GM13976 (cell line): ENCODE measurements around the gene MTAP.
A peak's percentile ranks its signal among the peaks of the same experiment; 100 is the strongest.

Experiments used
- DNase-seq: peaks from one replicate; pipeline ENCODE4 v3.0.0; 2012; ENCODE audit warnings: low spot score
- CTCF ChIP-seq: IDR thresholded peaks from 2 replicates; pipeline ENCODE4 v1.5.1; 2012; ENCODE audit warnings: borderline replicate concordance, mild to moderate bottlenecking; ENCODE audit not compliant: insufficient read depth; ENCODE audit errors: extremely low read depth, missing control alignments, control extremely low read depth
- in situ Hi-C: fragments of 300-500 bp; cut with MboI; formaldehyde crosslinking; loops from one replicate; pipeline ENCODE4 v1.12.0; 2022; ENCODE audit warnings: low sequenced_read_pairs, mixed read lengths, inconsistent platforms; ENCODE audit not compliant: unreplicated experiment

MTAP gene

GRCh38 chr9:21904371-21904770 is 101.9 kb downstream of the MTAP start:
- in situ Hi-C loops, result no loop called here
- no peak for TF ChIP-seq CTCF
- DNase-seq, result no peak

DNA sequence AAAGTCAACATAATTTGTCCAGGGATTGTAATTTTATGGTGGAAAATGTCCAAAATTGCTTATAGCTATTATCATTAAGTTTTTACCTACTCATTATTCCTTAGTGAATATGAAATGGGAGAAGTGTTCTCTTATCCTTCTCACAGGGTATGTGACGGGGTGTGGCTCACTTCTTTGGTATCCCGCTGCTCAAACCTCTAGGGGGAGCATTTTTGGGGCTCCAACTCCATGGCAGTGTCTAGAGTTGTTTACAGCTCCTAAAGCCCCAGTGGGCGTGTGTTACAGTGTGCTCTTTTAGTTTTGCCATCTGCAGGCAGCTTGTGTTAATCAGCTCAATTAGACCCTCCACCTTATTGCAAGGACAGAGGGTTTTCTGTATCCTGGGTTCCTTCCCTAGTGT is 102.3 kb downstream of the MTAP start:
- no peak for DNase-seq

GRCh38 chr9:21906213-21906612 is 103.8 kb downstream of the MTAP start:
- in situ Hi-C loops, result no loop called here
- no peak for DNase-seq
- TF ChIP-seq CTCF, result no peak

More for the DNA sequence above, 102.3 kb downstream of the MTAP start:
- in situ Hi-C loops, result no loop called here
- TF ChIP-seq CTCF, result no peak

DNA sequence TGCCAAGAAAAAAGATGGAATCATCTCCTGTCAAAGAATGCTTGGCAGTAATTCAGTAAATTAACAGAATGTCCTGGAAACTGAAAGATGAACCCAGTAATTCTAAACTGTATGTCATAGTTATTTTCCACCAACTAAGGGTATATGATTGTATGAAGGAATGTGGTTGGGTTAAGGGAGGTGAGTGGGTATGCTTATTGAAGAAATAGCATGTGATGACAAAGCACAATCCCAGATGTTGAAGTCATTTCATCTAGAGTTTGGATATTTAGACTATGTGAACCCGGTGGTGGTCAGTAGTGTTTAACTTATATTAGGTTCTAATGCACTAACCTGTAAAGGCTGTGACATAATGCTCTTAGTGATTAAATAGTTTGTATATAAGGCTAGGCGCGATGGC is 104.4 kb downstream of the MTAP start:
- DNase-seq, result no peak
- in situ Hi-C loops, result no loop called here
- TF ChIP-seq CTCF, result no peak

DNA sequence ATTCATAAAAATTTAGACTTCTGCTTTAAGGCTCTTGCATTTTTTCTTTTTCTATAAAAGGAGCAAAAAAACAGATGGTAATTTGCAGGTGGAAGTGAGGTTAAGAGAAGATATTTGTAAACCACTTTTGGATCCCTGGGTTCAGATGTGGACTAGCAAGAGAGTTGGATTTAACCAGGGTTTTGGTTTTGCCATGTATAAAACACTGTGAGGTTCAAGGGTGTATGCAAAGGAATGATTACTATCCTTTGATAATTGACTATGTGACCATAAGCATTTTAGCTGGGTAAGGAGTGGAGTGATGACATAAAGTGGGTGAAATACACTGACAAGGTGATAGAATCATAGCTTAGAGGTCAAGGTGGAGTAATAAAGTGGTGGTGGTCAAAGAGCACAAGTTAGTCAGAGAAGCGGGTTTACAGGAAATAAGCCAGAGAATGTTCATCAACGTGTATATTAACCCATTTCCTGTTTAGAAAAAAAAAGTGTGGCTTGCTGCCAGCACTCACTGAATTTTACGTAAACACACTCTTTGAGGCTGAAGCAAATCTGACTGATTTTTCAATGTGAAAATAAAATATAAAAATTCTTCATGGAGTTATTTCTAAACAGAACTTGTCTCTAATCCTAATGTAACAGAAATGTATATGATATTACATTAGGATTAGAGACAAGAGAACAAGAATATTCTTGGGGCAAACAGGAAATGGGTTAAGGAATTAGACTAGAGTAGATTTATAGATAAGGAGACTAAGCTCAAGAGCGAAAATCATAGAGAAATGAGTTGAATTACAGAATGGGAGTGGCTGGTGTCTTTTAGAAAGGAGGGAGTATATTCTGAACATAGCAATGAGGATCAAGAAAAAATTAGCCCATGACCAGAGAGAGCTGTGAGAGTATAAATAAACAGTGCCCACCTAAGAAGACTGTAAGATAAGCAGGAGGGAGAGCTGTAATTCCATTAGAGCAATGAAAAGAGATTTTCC is 117.2 kb downstream of the MTAP start:
- peak; percentile 30 for DNase-seq
- no peak for TF ChIP-seq CTCF
- in situ Hi-C loops, result no loop called here

DNA sequence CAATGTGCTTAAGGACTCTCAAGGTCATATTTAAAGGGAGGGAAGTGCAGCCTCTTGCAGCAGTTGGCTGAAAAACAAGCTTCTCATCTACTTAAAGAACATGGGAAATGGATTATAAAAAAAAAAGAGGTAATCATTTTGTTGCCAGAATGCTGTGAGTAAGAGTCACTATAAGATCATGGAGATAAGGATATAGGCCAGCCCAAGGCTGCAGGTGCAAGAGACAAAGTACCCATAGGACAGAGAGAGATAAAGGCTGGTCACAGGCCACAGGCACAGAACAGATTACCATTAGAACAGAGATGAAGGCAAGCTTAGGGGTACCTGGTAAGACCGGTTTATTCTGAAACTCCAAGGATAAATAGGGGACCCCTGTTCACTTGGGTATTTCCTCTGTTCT is 121.3 kb downstream of the MTAP start:
- no peak for DNase-seq
- in situ Hi-C loops, result no loop called here
- no peak for TF ChIP-seq CTCF
